RWPE2 (cell line): ENCODE data around the gene GALNT10.

ENCODE experiments used
- ATAC-seq: fragments of 200-7000 bp; cut with Tn5 transposase; 3 replicates; pipeline ENCODE4 v1.9.1; 2021; ENCODE audit warnings: low read depth
- DNase-seq: peaks from one replicate; pipeline ENCODE4 v3.0.0-alpha.2; 2020; ENCODE audit warnings: low spot score
- H3K27ac ChIP-seq: fragments of 450-650 bp; 2 replicates; pipeline ENCODE4 v1.5.1; 2017; ENCODE audit warnings: mild to moderate bottlenecking; ENCODE audit not compliant: poor library complexity, severe bottlenecking
- H3K27me3 ChIP-seq: fragments of 250-450 bp; sonication (Bioruptor Pico); 2 replicates; pipeline ENCODE4 v1.5.1; 2021; ENCODE audit warnings: mild to moderate bottlenecking, moderate library complexity; ENCODE audit not compliant: insufficient read depth, poor library complexity, severe bottlenecking
- H3K36me3 ChIP-seq: fragments of 250-450 bp; sonication (Bioruptor Pico); 2 replicates; pipeline ENCODE4 v1.5.1; 2020; ENCODE audit warnings: low read depth, mild to moderate bottlenecking, moderate library complexity
- H3K4me1 ChIP-seq: fragments of 250-450 bp; sonication (Bioruptor Pico); 2 replicates; pipeline ENCODE4 v1.5.1; 2021; ENCODE audit warnings: mild to moderate bottlenecking, moderate library complexity; ENCODE audit not compliant: insufficient read depth, poor library complexity, severe bottlenecking
- H3K4me3 ChIP-seq: fragments of 250-450 bp; sonication (Bioruptor Pico); 2 replicates; pipeline ENCODE4 v1.5.1; 2021; ENCODE audit warnings: mild to moderate bottlenecking, moderate library complexity; ENCODE audit not compliant: severe bottlenecking
- H3K9me3 ChIP-seq: fragments of 250-450 bp; sonication (Bioruptor Pico); 2 replicates; pipeline ENCODE4 v1.5.1; 2021; ENCODE audit warnings: mild to moderate bottlenecking, moderate library complexity; ENCODE audit not compliant: severe bottlenecking
- TF ChIP-seq, protein P1 (sequence below): fragments of 450-650 bp; IDR thresholded peaks from one replicate; pipeline ENCODE4 v1.5.1; 2017; ENCODE audit warnings: mild to moderate bottlenecking, moderate library complexity; ENCODE audit not compliant: poor library complexity, severe bottlenecking

GALNT10 gene

DNA sequence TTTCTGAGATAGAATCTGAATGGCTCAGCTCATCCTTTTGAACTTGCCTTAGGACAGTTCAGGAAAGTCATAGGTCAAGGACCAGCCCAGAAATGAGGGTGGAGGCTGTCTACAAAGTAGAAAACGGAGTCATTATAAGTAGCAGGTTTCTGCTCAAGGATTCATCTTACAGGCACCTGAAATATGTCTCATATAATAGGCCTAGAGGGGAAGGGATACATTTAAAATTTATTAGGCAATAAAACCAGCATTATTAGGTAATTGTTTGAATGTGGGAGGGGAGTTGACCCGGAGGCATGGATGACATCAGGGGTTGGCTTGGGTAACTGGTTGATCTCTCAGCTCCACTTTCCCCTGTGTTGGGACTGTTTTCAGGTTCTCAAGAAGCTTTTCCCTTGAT lies 11.9 kb upstream of the GALNT10 start:
- no peaks in the 10 kb centered on the region for H3K36me3 ChIP-seq
- ATAC-seq (peak; percentile 53), DNase-seq (no peak)
- H3K27ac ChIP-seq = no peak overlapping the region
- H3K4me1 ChIP-seq = no peaks in the 10 kb centered on the region
- H3K27me3 ChIP-seq = no peaks in the 10 kb centered on the region
- H3K4me3 ChIP-seq = no peak overlapping the region
- no peaks in the 10 kb centered on the region for H3K9me3 ChIP-seq
- TF ChIP-seq, protein P1, sequence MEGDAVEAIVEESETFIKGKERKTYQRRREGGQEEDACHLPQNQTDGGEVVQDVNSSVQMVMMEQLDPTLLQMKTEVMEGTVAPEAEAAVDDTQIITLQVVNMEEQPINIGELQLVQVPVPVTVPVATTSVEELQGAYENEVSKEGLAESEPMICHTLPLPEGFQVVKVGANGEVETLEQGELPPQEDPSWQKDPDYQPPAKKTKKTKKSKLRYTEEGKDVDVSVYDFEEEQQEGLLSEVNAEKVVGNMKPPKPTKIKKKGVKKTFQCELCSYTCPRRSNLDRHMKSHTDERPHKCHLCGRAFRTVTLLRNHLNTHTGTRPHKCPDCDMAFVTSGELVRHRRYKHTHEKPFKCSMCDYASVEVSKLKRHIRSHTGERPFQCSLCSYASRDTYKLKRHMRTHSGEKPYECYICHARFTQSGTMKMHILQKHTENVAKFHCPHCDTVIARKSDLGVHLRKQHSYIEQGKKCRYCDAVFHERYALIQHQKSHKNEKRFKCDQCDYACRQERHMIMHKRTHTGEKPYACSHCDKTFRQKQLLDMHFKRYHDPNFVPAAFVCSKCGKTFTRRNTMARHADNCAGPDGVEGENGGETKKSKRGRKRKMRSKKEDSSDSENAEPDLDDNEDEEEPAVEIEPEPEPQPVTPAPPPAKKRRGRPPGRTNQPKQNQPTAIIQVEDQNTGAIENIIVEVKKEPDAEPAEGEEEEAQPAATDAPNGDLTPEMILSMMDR = no peak

DNA sequence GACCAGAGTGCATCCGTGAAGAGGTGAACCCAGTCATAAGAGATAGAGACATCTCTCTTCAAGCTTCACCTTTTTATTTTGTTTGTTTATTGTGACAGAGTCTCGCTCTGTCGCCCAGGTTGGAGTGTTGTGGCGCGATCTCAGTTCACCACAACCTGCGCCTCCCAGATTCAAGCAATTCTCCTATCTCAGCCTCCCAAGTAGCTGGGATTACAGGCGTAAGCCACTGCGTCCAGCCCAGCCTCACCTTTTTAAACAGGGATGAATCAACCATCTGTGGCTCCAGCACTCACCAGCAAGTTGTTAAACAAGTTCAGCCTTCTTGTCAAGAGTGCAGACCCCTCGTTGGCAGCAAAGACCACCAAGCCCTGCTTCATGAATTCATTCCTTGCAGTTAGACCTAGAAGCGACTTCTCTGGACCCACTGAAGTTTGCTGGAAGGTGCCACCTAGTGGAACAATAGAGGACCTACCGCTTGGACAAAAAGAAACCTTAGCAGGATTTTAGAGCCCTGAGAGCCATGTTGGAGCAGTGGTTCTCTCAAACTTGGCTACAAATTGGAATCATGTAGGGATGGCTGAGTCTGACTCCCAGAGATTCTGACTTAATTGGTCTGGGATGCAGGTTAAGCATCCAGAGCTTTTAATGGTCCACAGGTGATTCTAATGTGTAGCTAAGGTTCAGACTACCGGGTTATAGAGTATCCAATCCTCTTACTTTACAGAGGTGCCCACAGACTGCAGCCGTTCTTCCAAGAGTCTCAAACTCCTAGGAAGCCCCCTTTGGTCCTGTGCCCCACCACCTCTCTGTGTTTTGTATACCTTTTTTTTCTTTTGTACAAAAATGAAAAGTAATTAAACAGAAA lies 10.5 kb upstream of the GALNT10 start:
- DNase-seq (no peak), ATAC-seq (peak; percentile 86)
- H3K9me3 ChIP-seq = no peaks in the 10 kb centered on the region
- no peak overlapping the region for H3K4me3 ChIP-seq
- TF ChIP-seq, protein P1 = peak; percentile 90
- H3K36me3 ChIP-seq = no peaks in the 10 kb centered on the region
- H3K27me3 ChIP-seq = no peaks in the 10 kb centered on the region
- H3K27ac ChIP-seq = no peak overlapping the region
- no peaks in the 10 kb centered on the region for H3K4me1 ChIP-seq

DNA sequence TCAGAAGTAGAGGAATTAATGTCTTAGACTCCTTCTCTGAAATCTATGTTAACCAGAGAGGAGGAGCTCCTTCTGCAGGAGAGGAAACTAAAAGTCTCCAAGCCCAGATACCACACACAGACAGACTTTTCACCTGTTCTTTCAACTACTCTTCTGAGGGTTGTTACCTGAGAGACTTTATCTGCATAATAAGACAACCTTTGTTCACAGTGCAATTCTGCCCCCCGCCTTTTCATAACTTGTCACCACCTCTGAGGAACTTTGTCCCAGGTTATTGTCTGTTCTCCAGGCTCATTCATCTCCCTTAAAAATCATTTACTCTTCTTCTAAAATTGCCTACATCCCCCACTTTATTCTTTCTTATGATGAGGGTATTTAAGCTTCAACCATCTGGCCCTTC lies 9.4 kb upstream of the GALNT10 start:
- ATAC-seq (no peak), DNase-seq (no peak)
- no peaks in the 10 kb centered on the region for H3K36me3 ChIP-seq
- TF ChIP-seq, protein P1 = no peak
- H3K27me3 ChIP-seq = no peaks in the 10 kb centered on the region
- no peaks in the 10 kb centered on the region for H3K9me3 ChIP-seq
- no peak overlapping the region for H3K4me3 ChIP-seq
- H3K4me1 ChIP-seq = no peaks in the 10 kb centered on the region
- no peak overlapping the region for H3K27ac ChIP-seq

DNA sequence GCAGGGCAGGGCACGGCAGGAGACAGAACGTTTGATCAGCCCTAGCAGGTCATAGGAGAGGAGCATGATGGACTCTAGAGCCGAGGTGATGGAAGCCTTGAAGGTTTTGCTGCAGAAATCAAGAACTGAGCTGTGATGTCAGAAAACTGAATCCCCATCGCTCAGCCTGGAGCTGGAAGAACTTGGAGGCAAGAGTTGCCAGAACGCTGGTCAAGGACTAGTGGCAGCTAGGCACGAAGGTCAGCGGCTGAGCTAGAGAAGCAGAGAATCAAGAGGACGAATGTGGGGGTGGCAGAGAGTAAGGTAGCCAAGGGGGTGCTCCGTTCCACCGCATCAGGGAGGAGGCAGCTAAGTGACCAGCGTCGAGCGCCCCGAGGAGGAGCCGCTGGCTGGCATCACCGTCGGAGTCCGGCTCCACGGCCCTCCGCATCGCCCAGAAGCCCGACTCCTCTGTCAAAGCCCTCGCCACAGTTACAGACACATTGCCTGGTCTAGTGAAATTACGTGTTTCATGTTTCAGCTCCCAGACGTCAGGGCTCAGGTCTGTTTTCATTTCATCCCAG lies 1.2 kb upstream of the GALNT10 start:
- peaks cover 9% of the 10 kb centered on the region for H3K4me1 ChIP-seq
- no peak overlapping the region for H3K27ac ChIP-seq
- TF ChIP-seq, protein P1 = no peak
- no peak for DNase-seq
- no peaks in the 10 kb centered on the region for H3K36me3 ChIP-seq
- peak; percentile 1; the same call in 2 of the 3 replicates for ATAC-seq
- H3K4me3 ChIP-seq = peak overlapping the region; percentile 92
- no peaks in the 10 kb centered on the region for H3K9me3 ChIP-seq
- no peaks in the 10 kb centered on the region for H3K27me3 ChIP-seq
